Subcutaneous adipose tissue (tissue), 4 donors: ENCODE measurements around the gene CAMSAP1. TPM values are rescaled to one million over a fixed set of nuclear protein-coding genes. Genes with fewer than 3 reads are reported as not detected.

ENCODE experiments used
- CTCF ChIP-seq: fragments of 450-650 bp; IDR thresholded peaks from one replicate; pipeline ENCODE4 v1.5.1; 2016; ENCODE audit warnings: low read depth, mild to moderate bottlenecking, control low read depth, antibody characterized with exemption, moderate library complexity
- total RNA-seq, 4 donors: library from RNA; depleted of rRNA; stranded (reverse); fragments of >200 nt; gene quantifications; one replicate each; pipeline ENCODE4 v1.1.0, GENCODE V29; 2016

CAMSAP1 gene
- total RNA-seq, 4 donors from 2014 or later: 23.6 to 35.0 (median 24.1) TPM

- no peak for TF ChIP-seq CTCF
These were observed 137.2 kb downstream of the CAMSAP1 start for GRCh38 chr9:135770203-135770535.

GRCh38 chr9:135769489-135770202 lies 137.7 kb downstream of the CAMSAP1 start:
- no peak for TF ChIP-seq CTCF

GRCh38 chr9:135768516-135769218 lies 138.7 kb downstream of the CAMSAP1 start:
- no peak for TF ChIP-seq CTCF

- no peak for TF ChIP-seq CTCF
These were observed 140.6 kb downstream of the CAMSAP1 start for GRCh38 chr9:135766707-135767106.

GRCh38 chr9:135766251-135766650 lies 141.1 kb downstream of the CAMSAP1 start:
- TF ChIP-seq CTCF: no peak

- no peak for TF ChIP-seq CTCF
These were observed 141.9 kb downstream of the CAMSAP1 start for GRCh38 chr9:135765416-135765815.

GRCh38 chr9:135764731-135765130 lies 142.6 kb downstream of the CAMSAP1 start:
- TF ChIP-seq CTCF: no peak
